Measurements from ENCODE around the gene IPO11. TPM values are rescaled to one million over a fixed set of nuclear protein-coding genes. Genes with fewer than 3 reads are reported as not detected.

The IPO11 gene
- total and polyA plus RNA-seq, 2 experiments from 2014 or later: 18.7 to 64.7 TPM

DNA sequence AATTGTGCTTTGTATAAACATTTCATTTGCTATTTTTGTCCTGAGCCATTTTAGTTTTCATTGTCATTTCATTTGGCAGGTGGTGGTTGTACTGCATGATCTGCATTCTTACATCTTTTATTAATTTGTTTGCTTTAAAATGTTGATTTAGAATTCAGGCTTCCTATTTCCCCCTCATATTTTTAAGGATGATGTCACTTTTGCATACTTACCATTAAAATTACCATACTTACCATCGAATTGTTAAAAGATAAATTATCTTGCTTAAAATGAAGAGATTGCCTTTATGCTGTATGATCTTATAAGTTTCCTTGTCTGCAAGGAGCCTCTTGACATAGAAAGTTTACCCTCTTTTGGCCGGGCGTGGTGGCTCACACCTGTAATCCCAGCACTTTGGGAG lies 40.0 kb upstream of the IPO11 start:
- Histone ChIP-seq H3K4me1 (ENCODE audit: insufficient read depth) (no peaks in the 10 kb centered on the region), H3K79me2 (replicated peaks; ENCODE audit: insufficient read depth) (no peaks in the 10 kb centered on the region), H2AFZ (no peak overlapping the region), H3K27me3 (ENCODE audit: insufficient read depth) (no peaks in the 10 kb centered on the region), H3K36me3 (ENCODE audit: insufficient read depth) (peaks cover 36% of the 10 kb centered on the region), H3K9me2 (ENCODE audit: insufficient read depth) (no peaks in the 10 kb centered on the region), H3K4me2 (no peak overlapping the region), H3K27ac (ENCODE audit: low read depth) (no peak overlapping the region), H4K20me1 (replicated peaks; ENCODE audit: insufficient read depth) (peaks cover 10% of the 10 kb centered on the region), H3K4me3 (no peak overlapping the region), H3F3A (replicated peaks; ENCODE audit: low read depth) (no peaks in the 10 kb centered on the region)
- no peak for DNase-seq (ENCODE audit: low spot score)
- ATAC-seq: no peak
- peaks cover 1% of the 10 kb centered on the region for H3K27me3 Mint-ChIP-seq (ENCODE audit: insufficient read depth, low read depth, poor library complexity)
- TF ChIP-seq ZNF114 (CRISPR knock-in tag; IDR thresholded peaks at IDR 0.05) (no peak), EZH2 (IDR thresholded peaks at IDR 0.05; ENCODE audit: low read depth, unreplicated experiment) (no peak)
- H3K27ac Mint-ChIP-seq: no peak overlapping the region
- H3K4me3 Mint-ChIP-seq: no peak overlapping the region
- H3K4me1 Mint-ChIP-seq: no peaks in the 10 kb centered on the region
- peaks cover 50% of the 10 kb centered on the region for H3K36me3 Mint-ChIP-seq (ENCODE audit: low read depth)
- H3K9me3 Mint-ChIP-seq: no peaks in the 10 kb centered on the region

GRCh38 chr5:62373382-62373781 lies 39.2 kb upstream of the IPO11 start:
- ATAC-seq (no peak), DNase-seq (ENCODE audit: low spot score) (no peak)
- H3K4me3 ChIP-seq: no peak overlapping the region
- H3F3A ChIP-seq (replicated peaks; ENCODE audit: low read depth): no peaks in the 10 kb centered on the region
- H3K4me1 ChIP-seq (ENCODE audit: insufficient read depth): no peaks in the 10 kb centered on the region
- Mint-ChIP-seq H3K27me3 (ENCODE audit: insufficient read depth, low read depth, poor library complexity) (peaks cover 1% of the 10 kb centered on the region), H3K9me3 (no peaks in the 10 kb centered on the region), H3K36me3 (ENCODE audit: low read depth) (peaks cover 58% of the 10 kb centered on the region), H3K27ac (no peak overlapping the region), H3K4me1 (no peaks in the 10 kb centered on the region), H3K4me3 (no peak overlapping the region)
- no peak overlapping the region for H2AFZ ChIP-seq
- no peaks in the 10 kb centered on the region for H3K79me2 ChIP-seq (replicated peaks; ENCODE audit: insufficient read depth)
- H3K27ac ChIP-seq (ENCODE audit: low read depth): no peak overlapping the region
- no peak overlapping the region for H3K4me2 ChIP-seq
- H3K9me2 ChIP-seq (ENCODE audit: insufficient read depth): no peaks in the 10 kb centered on the region
- H3K27me3 ChIP-seq (ENCODE audit: insufficient read depth): no peaks in the 10 kb centered on the region
- H4K20me1 ChIP-seq (replicated peaks; ENCODE audit: insufficient read depth): peaks cover 8% of the 10 kb centered on the region
- peaks cover 38% of the 10 kb centered on the region for H3K36me3 ChIP-seq (ENCODE audit: insufficient read depth)
- TF ChIP-seq, protein P1, sequence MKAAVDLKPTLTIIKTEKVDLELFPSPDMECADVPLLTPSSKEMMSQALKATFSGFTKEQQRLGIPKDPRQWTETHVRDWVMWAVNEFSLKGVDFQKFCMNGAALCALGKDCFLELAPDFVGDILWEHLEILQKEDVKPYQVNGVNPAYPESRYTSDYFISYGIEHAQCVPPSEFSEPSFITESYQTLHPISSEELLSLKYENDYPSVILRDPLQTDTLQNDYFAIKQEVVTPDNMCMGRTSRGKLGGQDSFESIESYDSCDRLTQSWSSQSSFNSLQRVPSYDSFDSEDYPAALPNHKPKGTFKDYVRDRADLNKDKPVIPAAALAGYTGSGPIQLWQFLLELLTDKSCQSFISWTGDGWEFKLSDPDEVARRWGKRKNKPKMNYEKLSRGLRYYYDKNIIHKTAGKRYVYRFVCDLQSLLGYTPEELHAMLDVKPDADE (IDR thresholded peaks at IDR 0.05): no peak
- TF ChIP-seq STAT1 (IDR thresholded peaks at IDR 0.05; ENCODE audit: unreplicated experiment) (no peak), NANOG (IDR thresholded peaks at IDR 0.05; ENCODE audit: borderline replicate concordance) (no peak), EZH2phosphoT487 (IDR thresholded peaks at IDR 0.05; ENCODE audit: unreplicated experiment) (no peak), CREB1 (CRISPR knock-in tag; IDR thresholded peaks at IDR 0.05; ENCODE audit: low read depth) (no peak), ZNF331 (CRISPR knock-in tag; IDR thresholded peaks at IDR 0.05; ENCODE audit: low read depth) (no peak), CTCF (conservative IDR thresholded peaks at IDR 0.05; ENCODE audit: low read depth in 2 of 2) (no peak), POLR2AphosphoS5 (IDR thresholded peaks at IDR 0.05; ENCODE audit: low read depth) (no peak)
- TF ChIP-seq, protein P2, sequence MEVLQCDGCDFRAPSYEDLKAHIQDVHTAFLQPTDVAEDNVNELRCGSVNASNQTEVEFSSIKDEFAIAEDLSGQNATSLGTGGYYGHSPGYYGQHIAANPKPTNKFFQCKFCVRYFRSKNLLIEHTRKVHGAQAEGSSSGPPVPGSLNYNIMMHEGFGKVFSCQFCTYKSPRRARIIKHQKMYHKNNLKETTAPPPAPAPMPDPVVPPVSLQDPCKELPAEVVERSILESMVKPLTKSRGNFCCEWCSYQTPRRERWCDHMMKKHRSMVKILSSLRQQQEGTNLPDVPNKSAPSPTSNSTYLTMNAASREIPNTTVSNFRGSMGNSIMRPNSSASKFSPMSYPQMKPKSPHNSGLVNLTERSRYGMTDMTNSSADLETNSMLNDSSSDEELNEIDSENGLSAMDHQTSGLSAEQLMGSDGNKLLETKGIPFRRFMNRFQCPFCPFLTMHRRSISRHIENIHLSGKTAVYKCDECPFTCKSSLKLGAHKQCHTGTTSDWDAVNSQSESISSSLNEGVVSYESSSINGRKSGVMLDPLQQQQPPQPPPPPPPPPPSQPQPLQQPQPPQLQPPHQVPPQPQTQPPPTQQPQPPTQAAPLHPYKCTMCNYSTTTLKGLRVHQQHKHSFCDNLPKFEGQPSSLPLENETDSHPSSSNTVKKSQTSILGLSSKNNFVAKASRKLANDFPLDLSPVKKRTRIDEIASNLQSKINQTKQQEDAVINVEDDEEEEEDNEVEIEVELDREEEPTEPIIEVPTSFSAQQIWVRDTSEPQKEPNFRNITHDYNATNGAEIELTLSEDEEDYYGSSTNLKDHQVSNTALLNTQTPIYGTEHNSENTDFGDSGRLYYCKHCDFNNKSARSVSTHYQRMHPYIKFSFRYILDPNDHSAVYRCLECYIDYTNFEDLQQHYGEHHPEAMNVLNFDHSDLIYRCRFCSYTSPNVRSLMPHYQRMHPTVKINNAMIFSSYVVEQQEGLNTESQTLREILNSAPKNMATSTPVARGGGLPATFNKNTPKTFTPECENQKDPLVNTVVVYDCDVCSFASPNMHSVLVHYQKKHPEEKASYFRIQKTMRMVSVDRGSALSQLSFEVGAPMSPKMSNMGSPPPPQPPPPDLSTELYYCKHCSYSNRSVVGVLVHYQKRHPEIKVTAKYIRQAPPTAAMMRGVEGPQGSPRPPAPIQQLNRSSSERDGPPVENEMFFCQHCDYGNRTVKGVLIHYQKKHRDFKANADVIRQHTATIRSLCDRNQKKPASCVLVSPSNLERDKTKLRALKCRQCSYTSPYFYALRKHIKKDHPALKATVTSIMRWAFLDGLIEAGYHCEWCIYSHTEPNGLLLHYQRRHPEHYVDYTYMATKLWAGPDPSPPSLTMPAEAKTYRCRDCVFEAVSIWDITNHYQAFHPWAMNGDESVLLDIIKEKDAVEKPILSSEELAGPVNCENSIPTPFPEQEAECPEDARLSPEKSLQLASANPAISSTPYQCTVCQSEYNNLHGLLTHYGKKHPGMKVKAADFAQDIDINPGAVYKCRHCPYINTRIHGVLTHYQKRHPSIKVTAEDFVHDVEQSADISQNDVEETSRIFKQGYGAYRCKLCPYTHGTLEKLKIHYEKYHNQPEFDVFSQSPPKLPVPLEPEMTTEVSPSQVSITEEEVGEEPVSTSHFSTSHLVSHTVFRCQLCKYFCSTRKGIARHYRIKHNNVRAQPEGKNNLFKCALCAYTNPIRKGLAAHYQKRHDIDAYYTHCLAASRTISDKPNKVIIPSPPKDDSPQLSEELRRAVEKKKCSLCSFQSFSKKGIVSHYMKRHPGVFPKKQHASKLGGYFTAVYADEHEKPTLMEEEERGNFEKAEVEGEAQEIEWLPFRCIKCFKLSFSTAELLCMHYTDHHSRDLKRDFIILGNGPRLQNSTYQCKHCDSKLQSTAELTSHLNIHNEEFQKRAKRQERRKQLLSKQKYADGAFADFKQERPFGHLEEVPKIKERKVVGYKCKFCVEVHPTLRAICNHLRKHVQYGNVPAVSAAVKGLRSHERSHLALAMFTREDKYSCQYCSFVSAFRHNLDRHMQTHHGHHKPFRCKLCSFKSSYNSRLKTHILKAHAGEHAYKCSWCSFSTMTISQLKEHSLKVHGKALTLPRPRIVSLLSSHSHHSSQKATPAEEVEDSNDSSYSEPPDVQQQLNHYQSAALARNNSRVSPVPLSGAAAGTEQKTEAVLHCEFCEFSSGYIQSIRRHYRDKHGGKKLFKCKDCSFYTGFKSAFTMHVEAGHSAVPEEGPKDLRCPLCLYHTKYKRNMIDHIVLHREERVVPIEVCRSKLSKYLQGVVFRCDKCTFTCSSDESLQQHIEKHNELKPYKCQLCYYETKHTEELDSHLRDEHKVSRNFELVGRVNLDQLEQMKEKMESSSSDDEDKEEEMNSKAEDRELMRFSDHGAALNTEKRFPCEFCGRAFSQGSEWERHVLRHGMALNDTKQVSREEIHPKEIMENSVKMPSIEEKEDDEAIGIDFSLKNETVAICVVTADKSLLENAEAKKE (CRISPR knock-in tag; IDR thresholded peaks at IDR 0.05): no peak

Measured in GM23338 (cell line).